T-helper 17 cell (primary cell): ENCODE results near the gene PPP1R15B. TPM values are rescaled to one million over a fixed set of nuclear protein-coding genes. Genes with fewer than 3 reads are reported as not detected.

ENCODE experiments used
- ATAC-seq: fragments of 150-1000 bp; cut with Tn5 transposase; 2 replicates; pipeline ENCODE4 v1.10.0; 2021; ENCODE audit warnings: mild to moderate bottlenecking, moderate library complexity
- DNase-seq, 3 donors: peaks; one replicate each; pipeline versions ENCODE4 v3.0.0 to v3.0.0-alpha.2; 2020 to 2021
- H3K9me3 ChIP-seq: one replicate; pipeline ENCODE4 v1.7.0; 2013; ENCODE audit warnings: low read length, mild to moderate bottlenecking; ENCODE audit not compliant: control insufficient read depth, poor library complexity, severe bottlenecking
- H3K27ac Mint-ChIP-seq: one replicate; pipeline ENCODE4 v1.8.0; 2022; ENCODE audit warnings: mild to moderate bottlenecking, moderate library complexity, mixed read lengths
- H3K27me3 Mint-ChIP-seq: one replicate; pipeline ENCODE4 v1.8.0; 2022; ENCODE audit warnings: mixed read lengths
- H3K36me3 Mint-ChIP-seq: one replicate; pipeline ENCODE4 v1.8.0; 2022; ENCODE audit warnings: low read depth, mixed read lengths
- H3K4me1 Mint-ChIP-seq: one replicate; pipeline ENCODE4 v1.8.0; 2022; ENCODE audit warnings: mild to moderate bottlenecking, mixed read lengths
- H3K4me3 Mint-ChIP-seq: one replicate; pipeline ENCODE4 v1.8.0; 2022; ENCODE audit warnings: mild to moderate bottlenecking, moderate library complexity, mixed read lengths
- total RNA-seq, 4 donors: library from RNA in 2 of 4; stranded (reverse) in 2 of 4; gene quantifications; one replicate each; pipeline ENCODE4 v1.2.3 and lab custom pipeline; 2022 to 2026

PPP1R15B gene
- total RNA-seq, 2 donors from 2014 or later = 207 to 266 TPM

DNA sequence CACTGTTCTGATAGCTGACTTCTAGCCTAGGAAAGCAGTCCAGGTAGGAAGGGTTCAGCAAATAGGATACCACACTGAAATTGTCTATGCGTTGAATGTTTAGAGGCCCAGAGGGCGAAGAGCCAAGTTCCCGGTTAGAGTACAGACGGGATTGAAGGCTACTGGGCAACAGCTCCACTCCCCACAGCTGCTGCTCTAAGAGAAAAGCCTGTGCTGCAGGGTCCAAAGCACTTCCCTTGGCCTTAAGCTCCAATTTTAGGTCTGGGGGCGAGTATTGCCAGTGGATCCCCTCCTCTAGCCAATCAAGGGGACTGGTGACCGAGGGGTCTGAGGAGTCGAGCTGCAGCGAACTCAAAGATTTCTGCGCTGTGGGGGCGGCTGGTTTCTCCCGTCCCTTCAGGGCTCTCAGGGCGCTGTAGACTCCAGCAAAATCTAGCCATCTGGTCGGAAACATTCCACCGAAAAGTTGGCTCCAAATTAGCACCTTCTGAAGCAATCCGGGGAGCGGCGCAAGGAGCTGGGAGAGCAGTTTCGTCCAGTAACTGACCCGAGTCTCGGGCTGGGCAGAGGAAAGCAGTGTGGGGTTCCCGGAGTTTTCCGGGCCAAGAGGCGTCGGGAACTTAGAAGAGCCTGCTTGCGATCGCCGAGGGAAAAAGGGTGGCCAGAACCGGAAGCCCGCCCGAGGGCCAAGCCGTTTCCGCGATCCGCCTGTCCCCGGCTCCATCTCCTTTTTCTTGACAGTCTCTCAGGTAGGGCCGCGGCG, 748 bp downstream of the PPP1R15B start:
- Mint-ChIP-seq H3K27ac (peak overlapping the region; percentile 100), H3K27me3 (no peaks in the 10 kb centered on the region), H3K4me3 (peak overlapping the region; percentile 97), H3K36me3 (peaks cover 5% of the 10 kb centered on the region), H3K4me1 (peaks cover 14% of the 10 kb centered on the region)
- H3K9me3 ChIP-seq = no peaks in the 10 kb centered on the region
- ATAC-seq = peak; percentile 10
- peak in 1 of 3 donors; percentile 25 for DNase-seq

DNA sequence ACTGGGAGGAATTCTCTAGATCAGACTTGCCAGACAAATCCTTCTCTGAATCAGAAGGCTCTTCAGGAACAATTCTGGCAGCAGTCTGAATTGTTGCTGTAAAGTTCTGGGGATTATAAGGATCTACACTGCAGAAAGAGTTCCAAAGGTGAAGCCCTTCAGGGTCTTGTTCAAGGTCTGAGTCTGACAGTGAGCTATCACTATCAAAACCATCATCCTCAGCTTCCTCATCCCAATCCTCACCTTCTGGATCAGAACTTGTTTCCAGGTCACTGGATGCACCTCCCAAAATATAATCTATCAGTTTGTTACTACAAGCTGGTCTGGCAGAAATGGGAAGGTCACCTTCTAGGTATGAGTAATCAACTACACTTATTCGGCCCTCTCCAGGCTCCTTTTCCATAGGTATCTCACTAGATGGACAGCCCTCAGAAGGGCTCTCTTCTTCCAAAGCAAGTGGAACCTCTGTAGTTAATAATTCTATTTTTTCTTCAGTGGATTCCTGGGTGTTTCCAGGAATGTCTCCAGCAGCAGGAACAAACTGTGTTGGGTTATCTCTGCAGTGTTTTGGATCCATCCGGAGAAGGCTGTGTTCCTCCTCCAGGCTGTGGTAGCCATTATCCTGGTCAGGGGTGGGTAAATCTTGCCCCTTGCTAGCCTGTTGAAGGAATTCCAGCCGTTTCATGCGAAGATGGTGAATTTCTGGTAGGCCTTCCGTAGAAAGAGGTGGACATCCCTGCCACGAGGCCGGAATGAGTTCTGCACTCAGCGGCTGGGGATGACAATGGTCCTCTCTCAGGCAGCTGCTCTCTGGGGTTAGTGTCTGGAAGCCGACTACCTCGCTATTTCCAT, 1.6 kb downstream of the PPP1R15B start:
- no peak for DNase-seq
- H3K4me1 Mint-ChIP-seq = peaks cover 14% of the 10 kb centered on the region
- peak overlapping the region; percentile 97 for H3K4me3 Mint-ChIP-seq
- H3K27me3 Mint-ChIP-seq = no peaks in the 10 kb centered on the region
- no peak for ATAC-seq
- H3K9me3 ChIP-seq = no peaks in the 10 kb centered on the region
- peaks cover 5% of the 10 kb centered on the region for H3K36me3 Mint-ChIP-seq
- H3K27ac Mint-ChIP-seq = peak overlapping the region; percentile 100

- Mint-ChIP-seq H3K4me1 (peaks cover 16% of the 10 kb centered on the region), H3K36me3 (peaks cover 5% of the 10 kb centered on the region), H3K27me3 (no peaks in the 10 kb centered on the region), H3K4me3 (peak overlapping the region; percentile 97), H3K27ac (peak overlapping the region; percentile 100)
- no peak for DNase-seq
- no peaks in the 10 kb centered on the region for H3K9me3 ChIP-seq
- ATAC-seq = no peak
Measured at GRCh38 chr1:204409123-204409522, 2.5 kb downstream of the PPP1R15B start.

- ATAC-seq (no peak), DNase-seq (no peak)
- no peaks in the 10 kb centered on the region for H3K27me3 Mint-ChIP-seq
- H3K4me1 Mint-ChIP-seq = peaks cover 21% of the 10 kb centered on the region
- no peaks in the 10 kb centered on the region for H3K9me3 ChIP-seq
- peak overlapping the region; percentile 100 for H3K27ac Mint-ChIP-seq
- peak overlapping the region; percentile 97 for H3K4me3 Mint-ChIP-seq
- peaks cover 5% of the 10 kb centered on the region for H3K36me3 Mint-ChIP-seq
Measured at GRCh38 chr1:204408602-204409001, 3.0 kb downstream of the PPP1R15B start.

DNA sequence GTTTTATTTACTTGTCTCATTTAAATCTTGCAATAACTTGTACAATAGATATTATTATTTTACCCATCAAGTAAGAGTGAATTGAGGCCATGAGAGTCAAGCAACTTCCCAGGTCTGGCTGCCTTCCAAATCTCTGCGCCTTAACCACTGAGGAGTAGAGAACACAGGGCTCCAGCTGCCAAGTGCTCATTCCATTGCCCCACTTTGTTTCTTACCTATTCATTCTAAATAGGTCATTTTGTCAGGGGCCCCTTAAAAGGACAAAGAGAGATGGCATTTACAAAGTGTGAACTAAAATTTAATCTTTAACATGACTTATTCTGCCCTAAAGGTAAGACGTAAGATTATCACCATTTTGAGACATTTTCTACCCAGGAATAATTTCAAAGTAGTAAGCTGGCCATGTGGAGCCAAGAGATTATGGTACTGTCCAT, 3.5 kb downstream of the PPP1R15B start:
- peak overlapping the region; percentile 97 for H3K4me3 Mint-ChIP-seq
- peaks cover 5% of the 10 kb centered on the region for H3K36me3 Mint-ChIP-seq
- ATAC-seq (no peak), DNase-seq (no peak)
- peaks cover 21% of the 10 kb centered on the region for H3K4me1 Mint-ChIP-seq
- no peaks in the 10 kb centered on the region for H3K27me3 Mint-ChIP-seq
- H3K27ac Mint-ChIP-seq = peak overlapping the region; percentile 100
- H3K9me3 ChIP-seq = no peaks in the 10 kb centered on the region

- H3K27me3 Mint-ChIP-seq = no peaks in the 10 kb centered on the region
- peaks cover 5% of the 10 kb centered on the region for H3K36me3 Mint-ChIP-seq
- DNase-seq = no peak
- ATAC-seq = no peak
- H3K4me1 Mint-ChIP-seq = peaks cover 17% of the 10 kb centered on the region
- H3K4me3 Mint-ChIP-seq = peak overlapping the region; percentile 97
- H3K9me3 ChIP-seq = no peaks in the 10 kb centered on the region
- H3K27ac Mint-ChIP-seq = peak overlapping the region; percentile 100
Measured at GRCh38 chr1:204407295-204407971, 4.2 kb downstream of the PPP1R15B start.

DNA sequence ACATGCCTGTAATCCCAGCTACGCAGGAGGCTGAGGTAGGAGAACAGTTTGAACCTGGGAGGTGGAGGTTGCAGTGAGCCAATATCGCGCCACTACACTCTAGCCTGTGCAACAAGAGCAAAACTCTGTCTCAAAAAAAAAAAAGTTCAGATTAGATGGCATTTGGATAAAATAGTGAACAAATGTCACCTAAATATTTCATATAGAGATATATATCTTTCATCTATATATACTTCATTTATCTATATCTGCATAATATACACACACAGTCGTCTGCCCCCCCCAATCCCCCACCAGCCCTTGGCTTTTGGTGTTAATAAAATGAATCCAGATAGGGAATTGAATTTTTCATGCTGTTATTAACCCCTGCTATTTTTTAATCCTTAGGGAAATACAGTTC, 5.0 kb downstream of the PPP1R15B start:
- ATAC-seq = no peak
- Mint-ChIP-seq H3K27me3 (no peaks in the 10 kb centered on the region), H3K27ac (peak overlapping the region; percentile 100), H3K4me1 (peaks cover 17% of the 10 kb centered on the region), H3K36me3 (peaks cover 5% of the 10 kb centered on the region), H3K4me3 (peak overlapping the region; percentile 73)
- no peaks in the 10 kb centered on the region for H3K9me3 ChIP-seq
- no peak for DNase-seq

GRCh38 chr1:204405988-204406387, 5.6 kb downstream of the PPP1R15B start:
- Mint-ChIP-seq H3K4me3 (peak overlapping the region; percentile 73), H3K36me3 (peaks cover 6% of the 10 kb centered on the region), H3K27me3 (no peaks in the 10 kb centered on the region), H3K27ac (peak overlapping the region; percentile 100), H3K4me1 (peaks cover 18% of the 10 kb centered on the region)
- no peak for DNase-seq
- no peaks in the 10 kb centered on the region for H3K9me3 ChIP-seq
- ATAC-seq = peak; percentile 3

GRCh38 chr1:204404629-204405028, 7.0 kb downstream of the PPP1R15B start:
- ATAC-seq (no peak), DNase-seq (no peak)
- Mint-ChIP-seq H3K36me3 (peaks cover 10% of the 10 kb centered on the region), H3K4me3 (no peak overlapping the region), H3K27ac (peak overlapping the region; percentile 37), H3K27me3 (no peaks in the 10 kb centered on the region), H3K4me1 (peaks cover 16% of the 10 kb centered on the region)
- H3K9me3 ChIP-seq = no peaks in the 10 kb centered on the region

DNA sequence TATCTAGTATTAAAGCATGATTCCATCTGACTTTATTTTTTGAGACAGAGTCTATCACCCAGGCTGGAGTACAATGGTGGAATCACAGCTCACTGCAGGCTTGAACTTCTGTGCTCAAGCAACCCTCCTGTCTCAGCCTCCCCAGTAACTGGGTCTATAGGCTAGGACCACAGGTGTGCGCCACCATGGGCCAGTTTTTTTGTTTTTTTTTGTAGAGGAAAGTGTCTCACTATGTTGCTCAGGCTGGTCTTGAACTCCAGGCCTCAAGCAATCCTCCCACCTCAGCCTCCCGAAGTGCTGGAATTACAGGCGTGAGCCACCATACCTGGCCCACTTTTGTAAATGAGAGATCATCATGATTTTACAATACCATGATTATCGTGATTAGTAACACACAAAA, 9.2 kb downstream of the PPP1R15B start:
- DNase-seq = no peak

GRCh38 chr1:204401730-204402129, 9.9 kb downstream of the PPP1R15B start:
- Mint-ChIP-seq H3K36me3 (peaks cover 7% of the 10 kb centered on the region), H3K4me1 (peaks cover 20% of the 10 kb centered on the region), H3K4me3 (no peak overlapping the region), H3K27ac (peak overlapping the region; percentile 47), H3K27me3 (no peaks in the 10 kb centered on the region)
- DNase-seq (no peak), ATAC-seq (no peak)
- no peaks in the 10 kb centered on the region for H3K9me3 ChIP-seq

More for the DNA sequence above, 9.2 kb downstream of the PPP1R15B start:
- Mint-ChIP-seq H3K27me3 (no peaks in the 10 kb centered on the region), H3K4me3 (peak overlapping the region; percentile 36), H3K36me3 (peaks cover 7% of the 10 kb centered on the region), H3K27ac (peak overlapping the region; percentile 47), H3K4me1 (peaks cover 20% of the 10 kb centered on the region)
- no peak for ATAC-seq
- no peaks in the 10 kb centered on the region for H3K9me3 ChIP-seq

GRCh38 chr1:204400882-204401510, 10.6 kb downstream of the PPP1R15B start:
- no peaks in the 10 kb centered on the region for H3K9me3 ChIP-seq
- Mint-ChIP-seq H3K4me1 (peaks cover 18% of the 10 kb centered on the region), H3K36me3 (peaks cover 7% of the 10 kb centered on the region), H3K27ac (peak overlapping the region; percentile 47), H3K4me3 (no peak overlapping the region), H3K27me3 (no peaks in the 10 kb centered on the region)
- ATAC-seq = no peak
- no peak for DNase-seq
